Keratinocyte (primary cell): ENCODE measurements around the gene CSDE1. TPM values are rescaled to one million over a fixed set of nuclear protein-coding genes. Genes with fewer than 3 reads are reported as not detected.

ENCODE experiments used
- DNase-seq: peaks from one replicate; pipeline ENCODE4 v3.0.0-alpha.2; 2011; ENCODE audit warnings: low read depth, missing footprints, low spot score
- FAIRE-seq: peaks from 2 replicates; lab custom pipeline; 2011; peaks lifted over from hg19 to GRCh38; lab: Jason Lieb, UNC
- H2AFZ ChIP-seq: 2 replicates; pipeline ENCODE4 v1.6.0; 2012; ENCODE audit warnings: low read length, control low read depth, inconsistent platforms; ENCODE audit not compliant: control insufficient read depth
- H3K27ac ChIP-seq: 2 replicates; pipeline ENCODE4 v1.5.1; 2011; ENCODE audit warnings: low read length; ENCODE audit not compliant: control insufficient read depth, insufficient read depth
- H3K27me3 ChIP-seq: 3 replicates; pipeline ENCODE4 v1.6.0; 2011; ENCODE audit warnings: low read length; ENCODE audit not compliant: control insufficient read depth, insufficient read depth; ENCODE audit errors: extremely low read depth
- H3K36me3 ChIP-seq, 2 experiments: 2 replicates in 1 of 2; 3 replicates in 1 of 2; pipeline ENCODE4 v1.5.1; 2011; ENCODE audit warnings: low read length in 2 of 2, mild to moderate bottlenecking in 1 of 2; ENCODE audit not compliant: control insufficient read depth in 2 of 2, insufficient read depth in 2 of 2; ENCODE audit errors: extremely low read depth in 1 of 2
- H3K4me1 ChIP-seq: 3 replicates; pipeline ENCODE4 v1.5.1; 2011; ENCODE audit warnings: low read length; ENCODE audit not compliant: control insufficient read depth, insufficient read depth; ENCODE audit errors: extremely low read depth
- H3K4me2 ChIP-seq: 3 replicates; pipeline ENCODE4 v1.6.0; 2011; ENCODE audit warnings: low read depth, low read length; ENCODE audit not compliant: control insufficient read depth, insufficient read depth; ENCODE audit errors: extremely low read depth
- H3K4me3 ChIP-seq, 3 experiments: fragments of 200-600 bp in 1 of 3; sonication (generic) in 1 of 3; 2 replicates in 2 of 3; 3 replicates in 1 of 3; pipeline ENCODE4 v1.5.1; 2011 to 2016; ENCODE audit warnings: low read length in 3 of 3, mild to moderate bottlenecking in 3 of 3, control low read depth in 2 of 3, inconsistent platforms in 1 of 3, low read depth in 1 of 3, mixed read lengths in 1 of 3, mixed run types in 1 of 3, moderate library complexity in 1 of 3; ENCODE audit not compliant: control insufficient read depth in 2 of 3, insufficient read depth in 2 of 3; ENCODE audit errors: extremely low read depth in 1 of 3
- H3K79me2 ChIP-seq: 2 replicates; pipeline ENCODE4 v1.6.0; 2012; ENCODE audit warnings: low read length; ENCODE audit not compliant: control insufficient read depth, insufficient read depth
- H3K9ac ChIP-seq: 3 replicates; pipeline ENCODE4 v1.6.0; 2011; ENCODE audit warnings: low read length; ENCODE audit not compliant: control insufficient read depth, insufficient read depth; ENCODE audit errors: extremely low read depth
- H3K9me1 ChIP-seq: 3 replicates; pipeline ENCODE4 v1.6.0; 2011; ENCODE audit warnings: low read length; ENCODE audit not compliant: control insufficient read depth, insufficient read depth; ENCODE audit errors: extremely low read depth
- H3K9me3 ChIP-seq: 2 replicates; pipeline ENCODE4 v1.5.1; 2012; ENCODE audit warnings: low read depth, low read length; ENCODE audit not compliant: control insufficient read depth
- H4K20me1 ChIP-seq: 3 replicates; pipeline ENCODE4 v1.6.0; 2011; ENCODE audit warnings: low read length; ENCODE audit not compliant: control insufficient read depth, insufficient read depth; ENCODE audit errors: extremely low read depth
- CTCF ChIP-seq, 3 experiments: IDR thresholded peaks in 1 of 3; conservative IDR thresholded peaks in 1 of 3; optimal IDR thresholded peaks in 1 of 3; 2 replicates in 2 of 3; 3 replicates in 1 of 3; pipeline versions ENCODE3 to v1.5.1; 2011; ENCODE audit warnings: low read length in 3 of 3, mild to moderate bottlenecking in 3 of 3, moderate library complexity in 2 of 3, control low read depth in 1 of 3, inconsistent platforms in 1 of 3; ENCODE audit not compliant: insufficient read depth in 2 of 3; ENCODE audit errors: extremely low read depth in 1 of 3
- EZH2 ChIP-seq: IDR thresholded peaks from one replicate; pipeline ENCODE4 v1.6.1; 2012; ENCODE audit warnings: inconsistent platforms, mild to moderate bottlenecking, low read length, moderate library complexity
- dilution Hi-C: fragments of 300-500 bp; cut with MboI; formaldehyde crosslinking; loops from one replicate; pipeline ENCODE4 v1.7.0; 2020; ENCODE audit warnings: low sequenced_read_pairs; ENCODE audit not compliant: extremely low pct_ligation_motif_present
- polyA plus RNA-seq, 5 experiments: library from polyadenylated mRNA; depleted of rRNA in 3 of 5; stranded (reverse) in 3 of 5; stranded (forward) in 1 of 5; unstranded in 1 of 5; fragments of >200 nt; gene quantifications; 1 replicate in 1 of 5; 2 replicates in 3 of 5; 3 replicates in 1 of 5; pipeline versions ENCODE4 v1.2.1 to v1.2.3, GENCODE V29; 2011 to 2012; ENCODE audit warnings: missing spikeins in 2 of 5, low read depth in 1 of 5, low replicate concordance in 1 of 5

CSDE1 gene
- polyA plus RNA-seq, 1 donor (not counting 4 experiments of a cell fraction or from before 2014, with no cell fraction given), result 268 TPM

GRCh38 chr1:114696810-114697209 lies 61.0 kb downstream of the CSDE1 start:
- DNase-seq, result no peak
- dilution Hi-C loops, result no loop called here
- no peak overlapping the region for H2AFZ ChIP-seq
- no peak overlapping the region for H3K9ac ChIP-seq
- H3K9me3 ChIP-seq, result no peaks in the 10 kb centered on the region
- H4K20me1 ChIP-seq, result no peaks in the 10 kb centered on the region
- H3K27me3 ChIP-seq, result no peaks in the 10 kb centered on the region
- H3K27ac ChIP-seq, result no peak overlapping the region
- no peak for TF ChIP-seq EZH2
- H3K4me1 ChIP-seq, result no peaks in the 10 kb centered on the region
- H3K4me2 ChIP-seq, result no peak overlapping the region
- no peaks in the 10 kb centered on the region for H3K9me1 ChIP-seq
- no peak overlapping the region for H3K4me3 ChIP-seq
- FAIRE-seq, result no peak
- H3K36me3 ChIP-seq, result no peaks in the 10 kb centered on the region
- no peaks in the 10 kb centered on the region for H3K79me2 ChIP-seq

GRCh38 chr1:114695430-114696058 lies 62.2 kb downstream of the CSDE1 start, which contains the start of gene AMPD1:
Gene AMPD1 (minus strand): TSS chr1:114695546. CDS start chr1:114695471, 75 bp downstream.
- dilution Hi-C loops, result no loop called here
- no peak for FAIRE-seq

More at GRCh38 chr1:114695430-114696058, 62.2 kb downstream of the CSDE1 start, which contains the start of gene AMPD1:
- Histone ChIP-seq H2AFZ (no peak within 1 kb of the TSS), H3K9ac (no peak within 1 kb of the TSS), H4K20me1 (no peaks in the 10 kb centered on the region), H3K4me3 (no peak within 1 kb of the TSS), H3K4me2 (no peak within 1 kb of the TSS), H3K79me2 (no peaks in the 10 kb centered on the region), H3K4me1 (no peaks in the 10 kb centered on the region), H3K9me3 (no peaks in the 10 kb centered on the region), H3K27ac (no peak within 1 kb of the TSS), H3K27me3 (no peaks in the 10 kb centered on the region), H3K9me1 (no peaks in the 10 kb centered on the region), H3K36me3 (no peaks in the 10 kb centered on the region)
- TF ChIP-seq CTCF (optimal IDR thresholded peaks at IDR 0.05 in 1 of 3, IDR thresholded peaks at IDR 0.05 in 1 of 3, conservative IDR thresholded peaks at IDR 0.05 in 1 of 3; ENCODE audit: extremely low read depth in 1 of 3, insufficient read depth in 2 of 3, low read length in 3 of 3), result no peak
- DNase-seq, result no peak
